Measurements from ENCODE around the gene VSTM1.
A peak's percentile ranks its signal among the peaks of the same experiment; 100 is the strongest.

VSTM1 gene, protein sequence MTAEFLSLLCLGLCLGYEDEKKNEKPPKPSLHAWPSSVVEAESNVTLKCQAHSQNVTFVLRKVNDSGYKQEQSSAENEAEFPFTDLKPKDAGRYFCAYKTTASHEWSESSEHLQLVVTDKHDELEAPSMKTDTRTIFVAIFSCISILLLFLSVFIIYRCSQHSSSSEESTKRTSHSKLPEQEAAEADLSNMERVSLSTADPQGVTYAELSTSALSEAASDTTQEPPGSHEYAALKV

GRCh38 chr19:54063350-54064116, at the start of gene VSTM1:
Gene VSTM1, minus strand, starts transcription at chr19:54063897. Its CDS starts 120 bp downstream, at chr19:54063777.
- TF ChIP-seq, protein P1, sequence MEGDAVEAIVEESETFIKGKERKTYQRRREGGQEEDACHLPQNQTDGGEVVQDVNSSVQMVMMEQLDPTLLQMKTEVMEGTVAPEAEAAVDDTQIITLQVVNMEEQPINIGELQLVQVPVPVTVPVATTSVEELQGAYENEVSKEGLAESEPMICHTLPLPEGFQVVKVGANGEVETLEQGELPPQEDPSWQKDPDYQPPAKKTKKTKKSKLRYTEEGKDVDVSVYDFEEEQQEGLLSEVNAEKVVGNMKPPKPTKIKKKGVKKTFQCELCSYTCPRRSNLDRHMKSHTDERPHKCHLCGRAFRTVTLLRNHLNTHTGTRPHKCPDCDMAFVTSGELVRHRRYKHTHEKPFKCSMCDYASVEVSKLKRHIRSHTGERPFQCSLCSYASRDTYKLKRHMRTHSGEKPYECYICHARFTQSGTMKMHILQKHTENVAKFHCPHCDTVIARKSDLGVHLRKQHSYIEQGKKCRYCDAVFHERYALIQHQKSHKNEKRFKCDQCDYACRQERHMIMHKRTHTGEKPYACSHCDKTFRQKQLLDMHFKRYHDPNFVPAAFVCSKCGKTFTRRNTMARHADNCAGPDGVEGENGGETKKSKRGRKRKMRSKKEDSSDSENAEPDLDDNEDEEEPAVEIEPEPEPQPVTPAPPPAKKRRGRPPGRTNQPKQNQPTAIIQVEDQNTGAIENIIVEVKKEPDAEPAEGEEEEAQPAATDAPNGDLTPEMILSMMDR (IDR thresholded peaks at IDR 0.05) = no peak
- Histone ChIP-seq H3K4me3 (ENCODE audit: low read depth in 1 of 2, low read length in 1 of 2) (peak within 1 kb of the TSS; percentile 56 to 69), H3K9me3 (no peaks in the 10 kb centered on the region)

GRCh38 chr19:54109651-54110050, 46.0 kb upstream of the VSTM1 start:
- Histone ChIP-seq H3K9me3 (no peaks in the 10 kb centered on the region), H3K4me3 (ENCODE audit: low read depth in 1 of 2, low read length in 1 of 2) (no peak overlapping the region), H3K27ac (no peak overlapping the region), H3K4me1 (ENCODE audit: control insufficient read depth in 1 of 2, insufficient read depth in 1 of 2, low read depth in 1 of 2, low read length in 1 of 2) (peaks cover 9 to 10% of the 10 kb centered on the region in 2 experiments), H3K27me3 (no peaks in the 10 kb centered on the region), H3K36me3 (peaks cover 69% of the 10 kb centered on the region)
- TF ChIP-seq, protein P1 (IDR thresholded peaks at IDR 0.05) = no peak

More at GRCh38 chr19:54063350-54064116, at the start of gene VSTM1:
- Histone ChIP-seq H3K4me1 (ENCODE audit: control insufficient read depth in 1 of 2, insufficient read depth in 1 of 2, low read depth in 1 of 2, low read length in 1 of 2) (peaks cover 44 to 47% of the 10 kb centered on the region in 2 experiments), H3K27ac (peak within 1 kb of the TSS; percentile 92), H3K36me3 (peaks cover under 1% of the 10 kb centered on the region), H3K27me3 (no peaks in the 10 kb centered on the region)

- Histone ChIP-seq H3K4me3 (ENCODE audit: low read depth in 1 of 2, low read length in 1 of 2) (no peak overlapping the region), H3K36me3 (peaks cover 65% of the 10 kb centered on the region), H3K27ac (no peak overlapping the region), H3K9me3 (no peaks in the 10 kb centered on the region), H3K4me1 (ENCODE audit: control insufficient read depth in 1 of 2, insufficient read depth in 1 of 2, low read depth in 1 of 2, low read length in 1 of 2) (peaks cover under 1% of the 10 kb centered on the region in 2 experiments), H3K27me3 (no peaks in the 10 kb centered on the region)
- TF ChIP-seq, protein P1 (IDR thresholded peaks at IDR 0.05) = no peak
Measured at GRCh38 chr19:54108496-54108895, 44.8 kb upstream of the VSTM1 start.

- H3K27me3 ChIP-seq = no peaks in the 10 kb centered on the region
- H3K4me1 ChIP-seq (ENCODE audit: control insufficient read depth in 1 of 2, insufficient read depth in 1 of 2, low read depth in 1 of 2, low read length in 1 of 2) = peaks cover 6% of the 10 kb centered on the region in 2 experiments
- TF ChIP-seq, protein P1 (IDR thresholded peaks at IDR 0.05) = no peak
- H3K27ac ChIP-seq = no peak overlapping the region
- H3K4me3 ChIP-seq (ENCODE audit: low read depth in 1 of 2, low read length in 1 of 2) = no peak overlapping the region
- no peaks in the 10 kb centered on the region for H3K9me3 ChIP-seq
- H3K36me3 ChIP-seq = peaks cover 60% of the 10 kb centered on the region
Measured at GRCh38 chr19:54107876-54108490, 44.3 kb upstream of the VSTM1 start.

DNA sequence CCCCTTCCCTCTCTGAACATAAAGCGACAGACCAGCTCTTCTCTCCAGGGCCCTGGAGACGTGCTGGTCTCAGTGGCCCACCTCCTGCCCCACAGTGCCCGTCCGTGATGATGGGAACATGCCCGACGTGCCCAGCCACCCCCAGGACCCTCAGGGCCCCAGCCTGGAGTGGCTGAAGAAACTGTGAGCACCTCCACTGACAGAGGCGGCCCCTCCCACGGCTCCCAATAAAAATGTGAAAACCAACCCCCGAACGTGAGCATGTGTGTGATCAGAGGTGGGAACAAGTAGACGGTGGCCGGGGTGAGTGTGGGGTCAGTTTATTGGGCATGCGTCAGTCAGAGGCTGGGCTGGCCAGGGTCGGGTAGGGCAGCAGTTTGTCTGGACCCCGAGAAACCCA, 43.0 kb upstream of the VSTM1 start:
- Histone ChIP-seq H3K4me1 (ENCODE audit: control insufficient read depth in 1 of 2, insufficient read depth in 1 of 2, low read depth in 1 of 2, low read length in 1 of 2) (peaks cover 15 to 16% of the 10 kb centered on the region in 2 experiments), H3K36me3 (peaks cover 57% of the 10 kb centered on the region), H3K9me3 (no peaks in the 10 kb centered on the region), H3K27ac (no peak overlapping the region), H3K27me3 (no peaks in the 10 kb centered on the region), H3K4me3 (ENCODE audit: low read depth in 1 of 2, low read length in 1 of 2) (no peak overlapping the region)
- TF ChIP-seq, protein P1 (IDR thresholded peaks at IDR 0.05) = no peak
